IMR-90 (cell line): Measurements from ENCODE around the gene ME3. TPM values are rescaled to one million over a fixed set of nuclear protein-coding genes. Genes with fewer than 3 reads are reported as not detected.

Experiments
- ATAC-seq: fragments of 200-7000 bp; cut with Tn5 transposase; 2 replicates; pipeline ENCODE4 v1.9.1; 2020; ENCODE audit warnings: low read depth, mild to moderate bottlenecking, moderate library complexity
- BruUV-seq: library from RNA; stranded (reverse); fragments of 400-500 nt; replicated peaks from 2 replicates; lab custom pipeline; 2021; lab: Mats Ljungman, UMichigan
- CTCF ChIA-PET: fragments of 300-600 bp; formaldehyde crosslinking; extraction: SDS; loops from one replicate; lab custom pipeline; 2021; ENCODE audit warnings: antibody characterized with exemption; lab: Yijun Ruan, JAX
- POLR2A ChIA-PET: fragments of 300-600 bp; sonication (Branson Sonifier 250); formaldehyde crosslinking; loops from one replicate; lab custom pipeline; 2022; ENCODE audit warnings: antibody characterized with exemption; ENCODE audit not compliant: unreplicated experiment; lab: Charles Lee
- DNase-seq: peaks from one replicate; pipeline ENCODE4 v3.0.0; 2013
- H2AFZ ChIP-seq: replicated peaks from 2 replicates; pipeline ENCODE3; 2013; ENCODE audit warnings: low read length, mild to moderate bottlenecking; ENCODE audit not compliant: poor library complexity
- H2AK5ac ChIP-seq: 2 replicates; pipeline ENCODE4 v1.6.1; 2013; ENCODE audit warnings: low read depth, low read length, inconsistent platforms
- H2AK9ac ChIP-seq: replicated peaks from 2 replicates; pipeline ENCODE3; 2013; ENCODE audit warnings: mild to moderate bottlenecking, low read depth, low read length, moderate library complexity; ENCODE audit not compliant: poor library complexity
- H2BK120ac ChIP-seq: 2 replicates; pipeline ENCODE4 v1.6.1; 2013; ENCODE audit warnings: low read depth, low read length, inconsistent platforms
- H2BK15ac ChIP-seq: 3 replicates; pipeline ENCODE4 v1.6.1; 2013; ENCODE audit warnings: low read depth, low read length, inconsistent platforms
- H2BK20ac ChIP-seq: 2 replicates; pipeline ENCODE4 v1.6.1; 2013; ENCODE audit warnings: low read depth, mild to moderate bottlenecking, inconsistent platforms, low read length, moderate library complexity
- H2BK5ac ChIP-seq: 2 replicates; pipeline ENCODE4 v1.6.1; 2013; ENCODE audit warnings: mild to moderate bottlenecking, low read depth, low read length, inconsistent platforms; ENCODE audit not compliant: poor library complexity, severe bottlenecking
- H3K14ac ChIP-seq: replicated peaks from 2 replicates; pipeline ENCODE4 v1.6.1; 2013; ENCODE audit warnings: low read depth, low read length, inconsistent platforms
- H3K18ac ChIP-seq: 2 replicates; pipeline ENCODE4 v1.6.1; 2013; ENCODE audit warnings: low read depth, low read length, control low read depth
- H3K23ac ChIP-seq: 2 replicates; pipeline ENCODE4 v1.6.1; 2013; ENCODE audit warnings: low read depth, low read length, inconsistent platforms
- H3K27ac ChIP-seq: 2 replicates; pipeline ENCODE4 v1.5.1; 2013; ENCODE audit warnings: mild to moderate bottlenecking, control low read depth, low read length; ENCODE audit not compliant: insufficient read depth
- H3K27me3 ChIP-seq: 2 replicates; pipeline ENCODE4 v1.6.1; 2013; ENCODE audit warnings: low read length; ENCODE audit not compliant: control insufficient read depth, insufficient read depth
- H3K36me3 ChIP-seq: 2 replicates; pipeline ENCODE4 v1.6.1; 2013; ENCODE audit warnings: low read length, mixed read lengths; ENCODE audit not compliant: control insufficient read depth, insufficient read depth
- H3K4ac ChIP-seq: 2 replicates; pipeline ENCODE4 v1.6.1; 2013; ENCODE audit warnings: low read depth, low read length, inconsistent platforms
- H3K4me1 ChIP-seq: 2 replicates; pipeline ENCODE4 v1.6.1; 2013; ENCODE audit warnings: low read length, mixed read lengths; ENCODE audit not compliant: control insufficient read depth, insufficient read depth
- H3K4me2 ChIP-seq: 2 replicates; pipeline ENCODE4 v1.6.1; 2013; ENCODE audit warnings: low read depth, mild to moderate bottlenecking, control low read depth, low read length, moderate library complexity
- H3K4me3 ChIP-seq: 2 replicates; pipeline ENCODE4 v1.5.1; 2013; ENCODE audit warnings: low read depth, mild to moderate bottlenecking, control low read depth, low read length, moderate library complexity; ENCODE audit not compliant: insufficient read depth
- H3K56ac ChIP-seq: 2 replicates; pipeline ENCODE4 v1.6.1; 2013; ENCODE audit warnings: low read length, inconsistent platforms; ENCODE audit not compliant: insufficient read depth; ENCODE audit errors: extremely low read depth
- H3K79me1 ChIP-seq, 2 experiments: 2 replicates each; pipeline ENCODE4 v1.6.1; 2013; ENCODE audit warnings: low read length in 2 of 2, inconsistent platforms in 1 of 2, low read depth in 1 of 2
- H3K9ac ChIP-seq: 2 replicates; pipeline ENCODE4 v1.6.1; 2013; ENCODE audit warnings: low read depth, low read length, control low read depth
- H3K9me1 ChIP-seq: 2 replicates; pipeline ENCODE4 v1.6.1; 2013; ENCODE audit warnings: low read length, inconsistent platforms; ENCODE audit not compliant: insufficient read depth
- H3K9me3 ChIP-seq: 2 replicates; pipeline ENCODE4 v1.6.1; 2013; ENCODE audit warnings: low read length; ENCODE audit not compliant: control insufficient read depth, insufficient read depth
- H4K20me1 ChIP-seq: 2 replicates; pipeline ENCODE4 v1.6.1; 2013; ENCODE audit warnings: low read length, inconsistent platforms; ENCODE audit not compliant: insufficient read depth
- H4K5ac ChIP-seq: 2 replicates; pipeline ENCODE4 v1.6.1; 2013; ENCODE audit warnings: mild to moderate bottlenecking, low read depth, low read length, control low read depth
- H4K8ac ChIP-seq, 2 experiments: 2 replicates each; pipeline ENCODE4 v1.6.1; 2013; ENCODE audit warnings: low read depth in 2 of 2, low read length in 2 of 2, control low read depth in 1 of 2, inconsistent platforms in 1 of 2
- H4K91ac ChIP-seq: 2 replicates; pipeline ENCODE4 v1.6.1; 2013; ENCODE audit warnings: low read depth, low read length, inconsistent platforms; ENCODE audit not compliant: insufficient read depth
- BHLHE40 ChIP-seq: fragments of 150-350 bp; IDR thresholded peaks from 2 replicates; pipeline ENCODE4 v1.6.1; 2016; ENCODE audit warnings: mild to moderate bottlenecking, low read depth, low read length
- POLR2A ChIP-seq: IDR thresholded peaks from 2 replicates; pipeline ENCODE4 v1.6.1; 2012; ENCODE audit warnings: mild to moderate bottlenecking, low read depth, low read length
- WGBS, 2 experiments: methylation state at CpG; one replicate each; pipeline versions ENCODE4 v1.1.5 to v1.1.7; 2013; ENCODE audit warnings: missing lambda C conversion rate in 2 of 2; ENCODE audit not compliant: insufficient read length in 1 of 2; ENCODE audit errors: extremely low coverage in 2 of 2; 5-methylcytosine and 5-hydroxymethylcytosine counted together
- dilution Hi-C: fragments of 300-500 bp; cut with HindIII; formaldehyde crosslinking; loops from one replicate; pipeline ENCODE4 v1.14.3; 2018; ENCODE audit warnings: low sequenced_read_pairs; ENCODE audit not compliant: unreplicated experiment
- in situ Hi-C: fragments of 300-500 bp; cut with MboI; formaldehyde crosslinking; loops from 3 replicates; pipeline ENCODE4 v1.14.3; 2019; ENCODE audit warnings: low sequenced_read_pairs, inconsistent platforms, mixed read lengths
- intact Hi-C: fragments of 100-400 bp; cut with micrococcal nuclease; formaldehyde crosslinking; loops from 2 replicates; pipeline ENCODE4 v1.10.0; 2022
- polyA plus RNA-seq, 3 experiments: library from polyadenylated mRNA; depleted of rRNA; stranded (reverse); fragments of >200 nt; gene quantifications; 2 replicates each; pipeline ENCODE4 v1.2.3, GENCODE V29; 2012; ENCODE audit warnings: low replicate concordance in 1 of 3
- total RNA-seq: library from RNA; depleted of rRNA; stranded (reverse); fragments of >200 nt; gene quantifications from 2 replicates; pipeline ENCODE4 v1.2.3, GENCODE V29; 2012

Gene ME3
- total and polyA plus RNA-seq, 2 of the 4 experiments (the other 2 are of a cell fraction) = 7.8 to 9.0 TPM

- Histone ChIP-seq H4K5ac (no peak overlapping the region), H3K27me3 (no peaks in the 10 kb centered on the region), H3K36me3 (no peaks in the 10 kb centered on the region), H3K23ac (no peak overlapping the region), H3K56ac (no peak overlapping the region), H4K20me1 (no peaks in the 10 kb centered on the region), H3K4me3 (no peak overlapping the region), H3K27ac (no peak overlapping the region), H2AFZ (no peak overlapping the region), H3K18ac (no peak overlapping the region; the same call in 1 of the 2 replicates), H2AK5ac (peak overlapping the region; percentile 19; the same call in 1 of the 2 replicates), H2BK20ac (peak overlapping the region; percentile 53; the same call in 1 of the 2 replicates), H3K79me1 (no peaks in the 10 kb centered on the region; a peak in 1 of 4 replicates), H3K9ac (no peak overlapping the region), H2BK5ac (no peak overlapping the region), H4K8ac (no peak overlapping the region), H3K14ac (peak overlapping the region; percentile 21; the same call in 1 of the 2 replicates), H4K91ac (no peak overlapping the region), H2BK15ac (no peak overlapping the region; the same call in 2 of the 3 replicates), H3K4me1 (peaks cover 15% of the 10 kb centered on the region), H3K9me1 (peaks cover 36% of the 10 kb centered on the region), H3K9me3 (no peaks in the 10 kb centered on the region), H3K4me2 (no peak overlapping the region), H2AK9ac (no peak overlapping the region), H3K4ac (peak overlapping the region; percentile 0), H2BK120ac (peak overlapping the region; percentile 44)
- POLR2A ChIA-PET = no interaction called here
- intact Hi-C loops = no loop called here
- in situ Hi-C loops = no loop called here
- CTCF ChIA-PET = interaction anchor here (0.6 kb wide), 1 partner anchor 378 kb away, joined by 3 read pairs; no protein-coding TSS in a partner anchor
- BruUV-seq = no TSS peak
- dilution Hi-C loops = no loop called here
- TF ChIP-seq POLR2A (no peak), BHLHE40 (no peak)
- DNase-seq (peak; percentile 45), ATAC-seq (peak; percentile 40; the same call in 1 of the 2 replicates)
- no CpG with 5 or more reads among the region's 5 CpGs for WGBS, 2 experiments
Observed at GRCh38 chr11:86477495-86478155, 194.8 kb downstream of the ME3 start.
